ENCODE results near the gene BBX. TPM values are rescaled to one million over a fixed set of nuclear protein-coding genes. Genes with fewer than 3 reads are reported as not detected.

Gene BBX
- total RNA-seq, 1 donor: 97.6 TPM

DNA sequence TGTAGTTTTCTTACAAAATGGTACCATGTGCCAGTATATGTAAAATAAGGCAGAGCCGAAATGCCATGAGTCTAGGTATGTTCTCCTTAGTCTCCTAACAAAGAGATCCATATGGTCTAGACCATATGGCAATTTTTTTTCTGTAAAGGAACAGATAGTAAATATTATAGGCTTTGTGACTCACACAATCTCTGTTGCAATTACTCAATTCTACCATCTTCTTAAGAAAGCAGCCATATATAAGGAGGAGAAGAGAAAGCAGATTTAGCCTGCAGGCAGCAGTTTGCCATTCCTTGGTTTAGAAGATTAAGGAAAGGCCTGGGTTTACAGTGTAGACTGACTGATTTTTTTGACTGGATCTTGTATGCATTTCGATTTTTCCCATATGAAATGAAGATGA is 16.3 kb upstream of the BBX start:
- DNase-seq (ENCODE audit: low read depth): peak; percentile 42
- TF ChIP-seq CTCF (IDR thresholded peaks at IDR 0.05; ENCODE audit: insufficient read depth, low read depth, low read length): no peak

DNA sequence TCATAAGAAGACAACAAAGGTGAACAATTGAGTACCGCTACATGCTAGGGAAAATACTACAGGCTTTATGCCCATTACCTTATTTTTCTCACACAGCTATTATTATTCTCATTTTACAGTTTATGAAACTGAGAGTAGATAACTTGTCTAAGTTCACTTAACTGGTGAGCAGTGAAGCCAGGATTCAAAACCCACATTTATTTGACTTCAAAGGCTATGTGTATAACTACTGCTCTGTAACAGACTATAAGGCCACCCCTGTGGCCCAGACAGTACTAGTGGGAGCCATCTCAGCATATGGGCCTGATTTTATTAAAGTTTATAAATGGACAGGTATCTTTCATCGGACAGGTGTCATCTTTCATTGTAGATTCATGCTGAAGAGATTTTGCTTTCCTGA is 14.4 kb upstream of the BBX start:
- no peak for DNase-seq (ENCODE audit: low read depth)
- no peak overlapping the region for H3K4me3 ChIP-seq (ENCODE audit: low read depth, low read length)
- no peak for TF ChIP-seq CTCF (IDR thresholded peaks at IDR 0.05; ENCODE audit: insufficient read depth, low read depth, low read length)

More for the DNA sequence above, 16.3 kb upstream of the BBX start:
- no peak overlapping the region for H3K4me3 ChIP-seq (ENCODE audit: low read depth, low read length)

- peak; percentile 44 for TF ChIP-seq CTCF (IDR thresholded peaks at IDR 0.05; ENCODE audit: insufficient read depth, low read depth, low read length)
- no peak overlapping the region for H3K4me3 ChIP-seq (ENCODE audit: low read depth, low read length)
These were observed 10.7 kb upstream of the BBX start for GRCh38 chr3:107512108-107512507.

GRCh38 chr3:107514453-107514852 is 8.3 kb upstream of the BBX start:
- H3K4me3 ChIP-seq (ENCODE audit: low read depth, low read length): no peak overlapping the region
- no peak for TF ChIP-seq CTCF (IDR thresholded peaks at IDR 0.05; ENCODE audit: insufficient read depth, low read depth, low read length)
- no peak for DNase-seq (ENCODE audit: low read depth)

More at GRCh38 chr3:107512108-107512507, 10.7 kb upstream of the BBX start:
- peak; percentile 28 for DNase-seq (ENCODE audit: low read depth)

DNA sequence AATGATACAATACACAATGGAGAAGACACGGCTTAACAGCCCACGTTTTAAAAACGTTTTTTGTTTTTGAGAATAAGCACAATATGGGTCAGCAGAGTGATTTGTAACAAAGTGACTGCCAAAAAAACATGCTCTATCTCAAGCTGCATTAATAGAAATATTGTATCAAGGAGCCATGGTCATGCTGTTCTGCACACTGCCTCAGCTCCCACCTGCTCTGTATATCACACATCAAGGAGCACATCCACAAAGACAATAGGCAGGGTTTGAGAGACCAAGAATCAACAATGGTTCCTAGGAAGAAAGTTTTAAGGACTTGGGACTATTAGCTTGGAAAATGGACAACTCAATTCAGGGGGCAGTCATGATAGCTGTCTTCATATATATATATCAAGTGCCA is 6.3 kb upstream of the BBX start:
- no peak overlapping the region for H3K4me3 ChIP-seq (ENCODE audit: low read depth, low read length)
- no peak for DNase-seq (ENCODE audit: low read depth)
- no peak for TF ChIP-seq CTCF (IDR thresholded peaks at IDR 0.05; ENCODE audit: insufficient read depth, low read depth, low read length)

DNA sequence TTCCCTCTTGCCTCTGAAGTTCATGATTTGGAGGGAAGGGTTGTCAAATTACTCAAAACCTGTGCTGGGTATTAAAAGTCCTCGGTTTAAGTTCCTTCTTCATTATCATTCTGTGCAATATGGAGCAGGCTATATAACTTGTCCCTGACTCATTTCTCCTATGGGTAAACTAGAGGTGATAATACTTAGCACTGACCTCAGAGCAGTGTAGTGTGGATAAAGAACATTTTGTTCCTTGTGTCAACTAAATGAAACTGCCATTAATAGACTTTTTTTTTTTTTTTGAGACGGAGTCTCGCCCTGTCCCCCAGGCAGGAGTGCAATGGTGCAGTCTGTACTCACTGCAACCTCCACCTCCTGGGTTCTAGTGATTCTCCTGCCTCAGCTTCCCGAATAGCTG is 2.2 kb upstream of the BBX start:
- DNase-seq (ENCODE audit: low read depth): no peak
- no peak overlapping the region for H3K4me3 ChIP-seq (ENCODE audit: low read depth, low read length)
- no peak for TF ChIP-seq CTCF (IDR thresholded peaks at IDR 0.05; ENCODE audit: insufficient read depth, low read depth, low read length)

DNA sequence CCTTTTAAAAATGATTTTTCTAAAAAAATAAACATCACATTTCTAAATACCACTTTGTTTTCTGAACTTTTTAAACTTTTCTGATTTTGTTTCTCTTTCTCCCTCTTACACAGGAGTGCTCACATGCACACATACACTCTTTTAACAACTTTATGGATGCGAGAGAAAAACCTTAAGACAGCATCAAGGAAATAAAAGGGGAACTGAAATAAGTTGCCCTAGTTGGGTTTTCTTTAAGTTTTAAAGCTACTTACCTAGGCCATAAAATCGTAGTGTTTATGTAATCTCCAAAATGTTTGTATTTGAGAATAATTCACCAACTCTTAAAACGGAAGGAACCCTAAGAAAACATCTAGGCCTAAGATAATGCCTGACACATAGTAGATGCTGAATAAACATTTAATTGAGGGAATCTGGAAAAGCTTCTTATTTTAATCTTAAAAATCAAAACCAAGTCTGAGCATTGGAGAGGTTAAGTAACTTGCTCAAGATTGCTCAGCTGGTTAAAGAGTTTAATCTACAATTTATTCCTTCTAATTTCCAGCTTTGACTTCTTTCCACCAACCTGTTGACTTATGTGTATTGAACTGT is 1.2 kb upstream of the BBX start:
- DNase-seq (ENCODE audit: low read depth): no peak
- TF ChIP-seq CTCF (IDR thresholded peaks at IDR 0.05; ENCODE audit: insufficient read depth, low read depth, low read length): no peak
- no peak overlapping the region for H3K4me3 ChIP-seq (ENCODE audit: low read depth, low read length)
